GM10266 (cell line): ENCODE results near the gene DMAC2.

ENCODE experiments used
- DNase-seq: peaks from one replicate; pipeline ENCODE4 v3.0.0; 2012; ENCODE audit errors: extremely low spot score
- CTCF ChIP-seq: IDR thresholded peaks from 2 replicates; pipeline ENCODE4 v1.5.1; 2012; ENCODE audit warnings: mild to moderate bottlenecking, low read depth; ENCODE audit not compliant: control insufficient read depth, insufficient read depth; ENCODE audit errors: missing control alignments

DMAC2 gene

GRCh38 chr19:41425174-41426115, 14.3 kb downstream of the DMAC2 start:
- no peak for TF ChIP-seq CTCF
- DNase-seq: no peak

GRCh38 chr19:41424335-41425173, 15.2 kb downstream of the DMAC2 start:
- no peak for DNase-seq
- TF ChIP-seq CTCF: no peak

- TF ChIP-seq CTCF: no peak
- no peak for DNase-seq
These were observed 16.8 kb downstream of the DMAC2 start for GRCh38 chr19:41422955-41423354.

- TF ChIP-seq CTCF: no peak
- DNase-seq: no peak
These were observed 17.3 kb downstream of the DMAC2 start for GRCh38 chr19:41422456-41422855.

GRCh38 chr19:41421973-41422372, 17.7 kb downstream of the DMAC2 start:
- no peak for TF ChIP-seq CTCF
- no peak for DNase-seq

GRCh38 chr19:41421314-41421713, 18.4 kb downstream of the DMAC2 start:
- TF ChIP-seq CTCF: no peak
- no peak for DNase-seq
